Measurements from ENCODE around the gene MAX.

DNA sequence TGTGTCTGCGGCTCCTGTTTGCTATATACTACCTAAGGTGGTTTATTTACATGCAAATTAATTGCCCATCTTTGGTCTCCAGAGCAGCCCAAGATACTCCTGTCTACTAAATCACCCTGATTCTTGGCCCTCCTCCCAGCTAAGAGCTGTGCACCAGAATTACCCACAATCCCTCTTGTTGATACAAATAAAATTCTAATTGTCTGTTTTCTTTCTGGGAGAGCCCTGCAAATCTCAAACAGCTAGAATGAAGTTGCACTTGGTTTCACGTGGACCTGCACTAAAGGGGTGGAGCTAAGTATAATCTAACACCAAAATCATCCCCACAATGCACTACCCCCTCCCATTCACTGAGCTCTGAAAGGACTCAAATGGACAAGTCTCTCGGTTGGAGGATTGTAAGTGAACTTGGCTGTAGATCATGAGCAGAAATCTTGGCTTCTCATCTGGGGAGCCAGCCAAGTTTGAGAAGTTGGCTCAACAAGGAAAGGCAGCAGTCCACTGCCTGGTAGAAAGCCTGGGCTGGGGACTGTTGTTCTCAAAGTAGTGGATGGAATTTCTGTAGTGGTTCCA lies 6.6 kb downstream of the MAX start:
- no peak for TF ChIP-seq CTCF (IDR thresholded peaks at IDR 0.05)
- no peak for TF ChIP-seq EZH2phosphoT487 (IDR thresholded peaks at IDR 0.05)
- no peak for TF ChIP-seq EZH2 (IDR thresholded peaks at IDR 0.05)

Measured in neural progenitor cell (in vitro differentiated cells).